ENCODE data around the gene DSCAML1.

Gene DSCAML1

DNA sequence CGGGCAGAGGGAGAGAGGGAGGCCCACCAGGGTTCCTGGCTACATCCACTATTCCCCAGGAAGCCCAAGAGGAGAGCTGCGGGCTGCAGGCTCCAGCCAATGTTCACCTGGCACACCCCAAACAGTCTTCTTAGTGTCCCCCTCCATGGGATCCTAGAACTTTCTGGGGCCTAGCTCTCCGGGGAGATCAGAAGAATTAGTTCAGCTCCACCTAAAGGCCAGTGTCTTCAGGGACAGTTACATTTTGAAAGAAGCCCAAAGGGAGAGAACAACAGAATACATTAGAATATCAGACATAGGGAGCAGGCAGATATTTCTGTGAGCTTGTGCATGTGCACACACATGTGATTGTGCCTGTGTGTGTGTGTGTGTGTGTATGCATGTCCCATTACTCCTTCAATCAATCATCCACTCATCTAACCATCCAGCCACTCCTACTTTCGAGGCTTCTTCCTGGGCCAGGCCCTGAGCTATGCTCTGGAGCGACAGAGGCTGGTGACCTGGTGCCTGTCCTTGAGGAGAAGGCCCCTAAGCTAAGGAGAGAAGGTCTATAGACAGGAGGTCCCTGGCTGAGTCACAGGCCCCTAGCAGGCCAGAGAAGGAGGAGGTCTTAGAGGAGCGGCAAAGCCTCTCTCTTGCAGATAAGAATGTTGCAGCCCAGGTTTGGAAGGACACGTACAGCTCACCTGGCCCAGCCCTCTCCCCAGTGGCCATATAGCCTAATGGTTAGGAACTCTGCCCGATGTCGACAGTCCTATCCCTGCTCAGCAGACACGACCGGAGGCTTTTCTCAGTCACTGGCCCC lies 165.5 kb downstream of the DSCAML1 start:
- H3K27me3 Mint-ChIP-seq (ENCODE audit: low read depth): peaks cover 6% of the 10 kb centered on the region
- H3K4me3 Mint-ChIP-seq: no peak overlapping the region
- no peaks in the 10 kb centered on the region for H3K4me1 Mint-ChIP-seq (ENCODE audit: low read depth)
- H3K27ac Mint-ChIP-seq: no peak overlapping the region
- H3K9me3 Mint-ChIP-seq: no peaks in the 10 kb centered on the region
- no peaks in the 10 kb centered on the region for H3K36me3 Mint-ChIP-seq (ENCODE audit: low read depth)

DNA sequence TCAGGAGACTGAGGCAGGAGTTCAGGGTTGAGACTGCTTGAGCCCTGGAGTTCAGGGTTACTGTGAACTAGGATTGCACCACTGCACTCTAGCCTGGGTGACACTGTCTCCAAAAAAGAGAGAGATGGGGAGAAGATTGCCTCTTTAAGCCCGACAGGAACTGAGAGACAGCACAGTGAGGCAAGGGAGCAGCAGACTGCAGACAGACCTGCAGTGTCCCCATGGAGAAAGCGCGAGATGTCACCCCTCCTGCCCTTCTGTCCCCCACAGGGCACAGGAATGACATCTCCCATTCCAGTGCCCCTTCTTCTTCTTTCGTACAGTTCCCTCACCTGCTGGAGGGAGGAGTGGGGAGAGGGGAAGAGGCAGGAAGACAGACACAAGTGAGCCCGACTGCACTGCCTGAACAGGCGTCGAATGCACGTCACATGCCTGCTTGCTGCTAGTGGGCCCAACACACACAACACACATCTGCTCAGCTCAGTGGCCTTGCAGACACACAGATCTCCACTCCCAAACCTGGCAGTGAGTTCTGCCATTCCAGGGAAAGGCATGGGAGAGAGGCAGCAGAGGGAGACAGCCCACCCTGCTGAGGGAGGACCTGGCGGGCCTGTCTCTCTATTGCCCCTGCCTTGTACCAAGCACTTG lies 167.0 kb downstream of the DSCAML1 start:
- Mint-ChIP-seq H3K36me3 (ENCODE audit: low read depth) (no peaks in the 10 kb centered on the region), H3K9me3 (no peaks in the 10 kb centered on the region), H3K4me3 (no peak overlapping the region), H3K27ac (no peak overlapping the region), H3K27me3 (ENCODE audit: low read depth) (peaks cover under 1% of the 10 kb centered on the region), H3K4me1 (ENCODE audit: low read depth) (no peaks in the 10 kb centered on the region)

DNA sequence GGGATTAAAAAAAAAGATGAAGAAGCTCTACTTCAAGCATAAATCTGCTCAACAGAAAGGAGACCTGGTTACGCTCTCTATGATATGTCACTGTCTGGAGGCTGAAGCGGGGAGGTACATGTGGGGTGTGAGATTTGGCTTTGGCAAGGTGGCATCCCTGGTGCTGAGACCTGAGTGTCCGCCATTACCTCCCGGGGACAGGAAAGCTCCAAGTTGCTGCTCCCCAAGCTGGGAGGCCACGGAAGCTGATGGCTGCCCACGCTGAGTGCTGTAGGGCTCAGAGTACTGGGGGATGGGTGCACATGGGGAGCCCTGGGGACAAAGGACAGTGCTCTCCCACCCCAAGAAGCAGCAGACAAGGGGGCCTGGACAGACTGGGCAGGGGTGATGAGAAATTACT lies 167.9 kb downstream of the DSCAML1 start:
- Mint-ChIP-seq H3K27ac (no peak overlapping the region), H3K9me3 (no peaks in the 10 kb centered on the region), H3K27me3 (ENCODE audit: low read depth) (no peaks in the 10 kb centered on the region), H3K4me1 (ENCODE audit: low read depth) (no peaks in the 10 kb centered on the region), H3K4me3 (no peak overlapping the region), H3K36me3 (ENCODE audit: low read depth) (no peaks in the 10 kb centered on the region)

DNA sequence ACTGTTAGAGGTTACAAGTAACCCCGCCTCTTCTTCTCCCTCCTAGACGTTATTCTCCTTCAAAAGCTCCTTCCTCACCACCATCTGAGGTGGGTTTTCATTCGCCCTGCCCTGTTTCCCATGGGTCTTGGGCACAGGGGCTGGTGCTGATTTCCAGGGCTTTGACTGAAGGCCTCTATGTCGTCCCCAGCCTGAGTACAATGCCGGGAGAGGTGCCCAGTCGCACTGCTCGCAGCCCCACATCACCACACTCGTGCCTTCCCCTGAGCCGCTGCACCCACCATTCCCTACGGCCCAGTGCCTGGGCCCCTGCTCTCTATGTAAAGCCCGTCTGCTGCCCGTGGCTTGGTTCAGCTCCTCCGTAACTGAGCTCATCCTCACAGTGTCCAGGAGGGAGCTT lies 169.8 kb downstream of the DSCAML1 start:
- H3K36me3 Mint-ChIP-seq (ENCODE audit: low read depth): no peaks in the 10 kb centered on the region
- no peaks in the 10 kb centered on the region for H3K27me3 Mint-ChIP-seq (ENCODE audit: low read depth)
- H3K4me3 Mint-ChIP-seq: no peak overlapping the region
- no peak overlapping the region for H3K27ac Mint-ChIP-seq
- no peaks in the 10 kb centered on the region for H3K4me1 Mint-ChIP-seq (ENCODE audit: low read depth)
- no peaks in the 10 kb centered on the region for H3K9me3 Mint-ChIP-seq

DNA sequence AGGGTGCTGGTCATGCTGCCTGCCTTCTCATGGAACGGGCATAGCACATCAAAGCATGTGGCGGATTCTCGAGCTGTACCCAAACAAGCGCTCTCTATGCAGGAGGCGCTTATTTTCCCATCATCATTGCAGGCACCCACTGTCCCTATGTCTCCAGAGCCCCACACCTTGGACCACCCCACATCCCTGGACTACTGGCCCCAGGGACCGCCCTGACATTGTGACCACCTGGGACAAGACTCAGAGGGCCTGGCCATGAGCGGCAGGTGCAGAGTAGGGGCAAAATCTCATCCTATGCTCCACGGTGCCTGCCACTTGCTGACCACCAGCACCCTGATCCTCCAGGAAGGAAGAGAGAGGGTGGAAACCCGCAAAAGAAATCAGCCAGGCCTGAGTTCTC lies 170.4 kb downstream of the DSCAML1 start:
- Mint-ChIP-seq H3K4me1 (ENCODE audit: low read depth) (no peaks in the 10 kb centered on the region), H3K36me3 (ENCODE audit: low read depth) (no peaks in the 10 kb centered on the region), H3K9me3 (no peaks in the 10 kb centered on the region), H3K27ac (no peak overlapping the region), H3K4me3 (no peak overlapping the region), H3K27me3 (ENCODE audit: low read depth) (no peaks in the 10 kb centered on the region)

DNA sequence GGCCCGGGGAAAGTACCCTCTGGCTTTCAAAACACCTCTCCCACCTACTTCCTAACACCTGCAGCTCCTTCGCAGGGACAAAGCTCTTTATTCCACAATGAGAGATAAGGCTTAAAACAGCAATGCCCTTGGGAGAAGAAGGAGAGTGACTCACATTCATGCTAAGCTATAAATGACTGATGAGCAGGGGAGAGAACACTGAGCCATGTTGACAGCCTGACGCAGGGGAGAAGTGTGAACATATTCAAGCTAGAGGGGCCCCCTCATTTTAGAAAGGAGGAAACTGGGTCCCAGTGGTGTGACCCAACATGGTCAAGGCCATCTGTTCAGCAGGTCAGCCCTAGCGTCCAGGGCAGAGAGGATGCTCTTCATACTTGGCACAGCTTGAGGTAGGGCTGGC lies 171.8 kb downstream of the DSCAML1 start:
- H3K27ac Mint-ChIP-seq: no peak overlapping the region
- peaks cover 4% of the 10 kb centered on the region for H3K9me3 Mint-ChIP-seq
- no peaks in the 10 kb centered on the region for H3K36me3 Mint-ChIP-seq (ENCODE audit: low read depth)
- no peaks in the 10 kb centered on the region for H3K4me1 Mint-ChIP-seq (ENCODE audit: low read depth)
- H3K4me3 Mint-ChIP-seq: no peak overlapping the region
- H3K27me3 Mint-ChIP-seq (ENCODE audit: low read depth): peaks cover 2% of the 10 kb centered on the region

DNA sequence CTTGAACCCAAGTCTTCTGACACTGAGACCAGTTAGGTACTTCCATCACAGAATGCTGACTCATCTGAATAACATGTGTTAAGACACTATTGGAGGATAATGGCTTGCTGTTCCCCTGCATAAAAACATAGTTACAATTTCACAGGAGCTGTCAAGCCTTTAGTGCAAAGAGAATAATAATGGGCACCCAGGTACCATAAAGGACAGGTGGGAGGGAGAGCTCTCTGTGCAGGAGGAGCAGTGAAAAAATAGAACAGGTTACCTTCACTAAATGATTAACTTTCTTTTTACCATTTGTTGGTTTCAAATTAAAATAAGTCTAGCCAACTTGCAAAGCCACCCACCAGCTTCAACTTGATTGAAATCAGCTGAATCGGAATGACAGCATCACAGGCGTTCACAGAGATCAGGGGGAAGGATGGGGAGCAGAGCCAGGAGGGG lies 173.2 kb downstream of the DSCAML1 start:
- Mint-ChIP-seq H3K36me3 (ENCODE audit: low read depth) (no peaks in the 10 kb centered on the region), H3K27me3 (ENCODE audit: low read depth) (peaks cover 8% of the 10 kb centered on the region), H3K4me3 (no peak overlapping the region), H3K27ac (no peak overlapping the region), H3K9me3 (peaks cover 4% of the 10 kb centered on the region), H3K4me1 (ENCODE audit: low read depth) (no peaks in the 10 kb centered on the region)

DNA sequence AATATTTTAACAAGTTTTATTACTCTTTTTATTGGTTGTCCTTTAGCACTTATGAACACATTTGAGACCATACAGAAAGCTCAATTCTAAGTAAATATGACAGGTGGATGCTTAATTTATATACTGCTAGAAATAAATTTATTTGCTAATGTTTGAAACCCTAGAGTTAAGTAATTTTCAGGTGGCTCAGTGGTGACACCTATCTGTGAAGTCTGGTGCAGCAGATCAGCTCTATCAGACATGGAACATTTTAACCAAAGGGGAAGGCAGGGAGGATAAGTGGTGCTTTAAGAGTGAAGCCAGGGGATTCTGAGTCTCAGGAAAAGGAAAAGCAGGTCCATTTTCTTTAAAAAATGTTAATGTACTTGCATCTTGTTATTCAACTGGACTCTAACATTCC lies 175.8 kb downstream of the DSCAML1 start:
- H3K27me3 Mint-ChIP-seq (ENCODE audit: low read depth): peaks cover 15% of the 10 kb centered on the region
- H3K4me3 Mint-ChIP-seq: no peak overlapping the region
- H3K4me1 Mint-ChIP-seq (ENCODE audit: low read depth): no peaks in the 10 kb centered on the region
- no peaks in the 10 kb centered on the region for H3K36me3 Mint-ChIP-seq (ENCODE audit: low read depth)
- H3K27ac Mint-ChIP-seq: no peak overlapping the region
- H3K9me3 Mint-ChIP-seq: peaks cover 4% of the 10 kb centered on the region

DNA sequence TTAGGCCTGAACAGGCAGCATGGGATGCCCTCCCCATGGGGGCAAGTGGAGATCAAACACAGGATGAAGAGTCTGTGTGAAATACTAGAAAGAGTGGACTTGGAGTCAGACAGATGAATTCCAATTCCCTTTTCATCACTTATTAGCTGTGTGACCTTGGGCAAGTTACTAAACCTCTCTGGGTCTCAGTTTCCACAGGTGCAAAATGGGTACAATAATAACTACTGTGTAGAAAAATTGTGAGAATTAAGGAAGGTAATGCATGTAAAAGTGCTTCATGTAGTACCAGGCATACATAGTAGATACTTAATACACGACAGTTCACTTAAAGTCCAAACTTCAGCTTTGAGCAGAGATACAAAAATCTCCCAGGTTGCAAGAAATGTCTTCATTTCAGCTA lies 176.4 kb downstream of the DSCAML1 start:
- H3K4me1 Mint-ChIP-seq (ENCODE audit: low read depth): no peaks in the 10 kb centered on the region
- peaks cover 4% of the 10 kb centered on the region for H3K9me3 Mint-ChIP-seq
- no peak overlapping the region for H3K4me3 Mint-ChIP-seq
- H3K27ac Mint-ChIP-seq: no peak overlapping the region
- H3K36me3 Mint-ChIP-seq (ENCODE audit: low read depth): no peaks in the 10 kb centered on the region
- H3K27me3 Mint-ChIP-seq (ENCODE audit: low read depth): peaks cover 18% of the 10 kb centered on the region

DNA sequence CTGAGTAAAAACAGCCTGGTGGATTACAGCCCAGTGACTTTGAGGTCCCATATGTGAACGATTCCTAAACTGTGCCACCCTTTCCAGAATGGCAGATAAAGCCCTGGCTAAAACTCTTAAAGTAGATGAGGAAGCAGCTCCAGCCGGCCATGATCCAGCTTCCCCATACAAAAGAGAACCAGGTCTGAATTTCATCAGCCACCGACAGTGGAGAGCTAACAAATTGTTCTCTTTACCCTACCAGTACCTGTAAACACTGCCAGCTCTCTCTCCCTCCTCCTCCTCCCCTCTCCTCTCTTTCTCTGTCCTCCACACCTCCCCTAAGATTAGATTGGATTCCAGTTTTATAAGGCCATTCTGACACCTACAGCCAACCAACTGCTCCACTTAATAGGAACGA lies 176.9 kb downstream of the DSCAML1 start:
- Mint-ChIP-seq H3K27ac (no peak overlapping the region), H3K4me1 (ENCODE audit: low read depth) (no peaks in the 10 kb centered on the region), H3K9me3 (peaks cover 4% of the 10 kb centered on the region), H3K27me3 (ENCODE audit: low read depth) (peaks cover 18% of the 10 kb centered on the region), H3K4me3 (no peak overlapping the region), H3K36me3 (ENCODE audit: low read depth) (no peaks in the 10 kb centered on the region)

DNA sequence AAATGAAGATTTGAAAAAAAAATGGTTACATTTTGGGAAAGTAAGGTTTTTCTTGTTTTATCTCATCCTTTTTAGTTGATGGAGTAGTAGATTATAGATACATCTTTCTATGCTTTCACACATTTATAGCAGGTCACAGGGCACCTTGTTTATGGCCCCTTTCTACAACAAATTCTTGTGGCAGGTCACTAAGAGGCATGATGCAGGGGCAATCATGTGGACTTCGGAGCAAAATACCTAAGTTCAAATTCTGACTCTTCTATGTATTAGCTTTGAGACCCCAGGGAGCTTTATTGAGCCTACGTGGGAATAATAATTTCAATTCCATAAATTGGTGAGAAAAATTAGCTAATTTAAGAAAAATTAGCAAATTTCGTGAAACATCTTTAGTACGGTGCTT lies 177.4 kb downstream of the DSCAML1 start:
- Mint-ChIP-seq H3K36me3 (ENCODE audit: low read depth) (no peaks in the 10 kb centered on the region), H3K4me3 (no peak overlapping the region), H3K9me3 (peaks cover 4% of the 10 kb centered on the region), H3K4me1 (ENCODE audit: low read depth) (no peaks in the 10 kb centered on the region), H3K27ac (no peak overlapping the region), H3K27me3 (ENCODE audit: low read depth) (peaks cover 23% of the 10 kb centered on the region)

DNA sequence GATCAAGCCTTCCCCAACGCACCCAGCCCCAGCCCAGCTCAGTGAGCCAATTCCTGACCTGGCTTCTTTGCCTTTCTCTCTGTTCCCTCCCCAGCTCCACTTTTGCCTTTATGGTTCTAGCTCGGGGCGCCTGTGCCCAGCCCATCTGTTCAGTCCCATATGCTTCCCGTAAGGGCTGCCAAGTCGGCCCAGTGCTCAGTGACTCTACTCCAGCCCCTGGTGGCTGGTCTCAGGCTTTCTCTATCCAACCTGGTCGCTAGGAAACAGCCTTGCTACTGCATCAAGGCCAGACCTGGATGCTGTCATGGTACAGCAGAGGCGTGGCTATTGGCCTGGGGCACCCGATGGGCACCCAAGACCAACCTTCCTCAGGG lies 178.0 kb downstream of the DSCAML1 start:
- Mint-ChIP-seq H3K27ac (no peak overlapping the region), H3K36me3 (ENCODE audit: low read depth) (no peaks in the 10 kb centered on the region), H3K4me1 (ENCODE audit: low read depth) (no peaks in the 10 kb centered on the region), H3K4me3 (no peak overlapping the region), H3K27me3 (ENCODE audit: low read depth) (peaks cover 30% of the 10 kb centered on the region), H3K9me3 (peaks cover 4% of the 10 kb centered on the region)

DNA sequence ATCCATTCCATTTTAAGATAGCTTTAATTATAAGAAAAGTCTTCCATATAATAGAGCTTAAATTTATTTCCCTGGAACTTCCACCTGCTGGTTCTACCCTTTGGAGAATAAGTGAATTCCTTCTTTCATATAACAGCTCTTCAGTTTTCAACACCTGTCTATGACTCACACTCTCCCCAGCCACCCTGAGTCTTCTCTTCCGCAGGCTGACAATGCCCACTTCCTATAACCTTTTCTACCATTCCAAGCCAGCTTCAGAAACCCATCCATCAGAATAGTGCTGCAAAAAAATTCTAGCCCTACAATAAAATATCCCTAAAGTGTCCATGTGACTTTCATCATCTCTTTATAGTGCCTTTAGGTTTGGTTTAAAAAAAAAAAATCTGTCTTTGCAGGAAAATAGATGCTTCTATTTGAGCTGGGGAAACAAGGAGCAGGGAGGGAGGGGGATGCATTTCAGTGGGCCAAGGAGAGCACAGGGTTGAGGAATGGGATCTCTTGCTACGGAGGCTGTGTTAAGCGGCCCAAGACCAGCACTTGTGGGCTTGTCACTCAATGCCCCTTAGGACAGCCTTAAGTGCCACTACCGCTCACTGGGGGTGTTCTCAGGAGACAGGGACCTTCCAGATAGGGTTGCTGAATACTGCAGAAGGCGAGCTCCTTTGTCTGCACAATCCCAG lies 178.6 kb downstream of the DSCAML1 start:
- H3K27ac Mint-ChIP-seq: no peak overlapping the region
- H3K4me3 Mint-ChIP-seq: no peak overlapping the region
- H3K36me3 Mint-ChIP-seq (ENCODE audit: low read depth): no peaks in the 10 kb centered on the region
- H3K27me3 Mint-ChIP-seq (ENCODE audit: low read depth): peaks cover 30% of the 10 kb centered on the region
- no peaks in the 10 kb centered on the region for H3K4me1 Mint-ChIP-seq (ENCODE audit: low read depth)
- peaks cover 4% of the 10 kb centered on the region for H3K9me3 Mint-ChIP-seq

DNA sequence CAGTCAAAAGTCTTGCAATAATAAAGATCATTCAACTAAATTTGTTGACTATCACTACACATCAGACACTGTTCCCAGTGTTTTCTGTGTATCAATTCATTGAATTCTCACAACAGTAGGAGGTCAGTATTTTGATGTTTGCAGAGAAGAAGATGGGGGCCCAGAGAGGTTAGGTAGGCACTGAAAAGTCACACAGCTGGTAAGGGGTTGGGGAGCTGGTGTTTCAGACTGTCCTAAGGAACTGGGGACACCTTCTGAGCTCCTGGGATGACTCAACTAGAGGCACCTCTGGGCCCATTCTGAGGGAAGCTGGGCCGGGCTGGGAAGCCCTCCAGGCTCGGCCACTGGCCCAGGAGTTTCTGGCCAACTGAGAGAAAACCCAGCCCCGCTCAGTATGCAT lies 180.0 kb downstream of the DSCAML1 start:
- H3K36me3 Mint-ChIP-seq (ENCODE audit: low read depth): no peaks in the 10 kb centered on the region
- H3K9me3 Mint-ChIP-seq: peaks cover 4% of the 10 kb centered on the region
- no peak overlapping the region for H3K4me3 Mint-ChIP-seq
- peaks cover 34% of the 10 kb centered on the region for H3K27me3 Mint-ChIP-seq (ENCODE audit: low read depth)
- H3K27ac Mint-ChIP-seq: no peak overlapping the region
- no peaks in the 10 kb centered on the region for H3K4me1 Mint-ChIP-seq (ENCODE audit: low read depth)

DNA sequence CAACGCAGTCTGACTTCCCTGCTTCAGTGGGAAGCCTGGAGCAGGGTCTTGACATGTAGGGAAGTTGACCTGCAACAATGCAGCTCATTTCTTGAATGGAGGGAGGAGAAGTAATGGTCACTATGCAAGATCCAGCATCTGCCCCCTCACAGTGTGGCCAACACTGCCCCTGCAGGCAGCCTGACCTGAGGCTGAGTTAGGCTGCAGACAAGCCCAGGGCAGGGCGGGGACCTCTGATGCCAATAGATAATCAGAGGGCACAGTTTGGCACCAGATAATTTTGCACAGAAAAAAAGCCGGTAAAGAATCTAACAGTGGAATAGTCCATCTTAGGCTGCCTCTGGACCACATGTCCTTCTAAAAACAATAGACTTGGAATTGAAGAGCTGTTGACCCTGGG lies 182.3 kb downstream of the DSCAML1 start:
- H3K27ac Mint-ChIP-seq: no peak overlapping the region
- no peaks in the 10 kb centered on the region for H3K36me3 Mint-ChIP-seq (ENCODE audit: low read depth)
- H3K9me3 Mint-ChIP-seq: no peaks in the 10 kb centered on the region
- H3K27me3 Mint-ChIP-seq (ENCODE audit: low read depth): peaks cover 31% of the 10 kb centered on the region
- H3K4me3 Mint-ChIP-seq: no peak overlapping the region
- peaks cover 8% of the 10 kb centered on the region for H3K4me1 Mint-ChIP-seq (ENCODE audit: low read depth)

All from T-helper 1 cell treated with Interleukin-12 subunit alpha and Interleukin-12 subunit beta and Interleukin-4 antibody, amounts not matched to agents 30 μg/mL and 1 μg/mL, for 36 hours (primary cell).